NCI-H187 treated with DMSO at 0.1 percent for 48 hours (cell line): Measurements from ENCODE around the gene NT5C2.

ENCODE experiments used
- DNase-seq: peaks from one replicate; lab custom pipeline; 2025; lab: John Stamatoyannopoulos, UW

NT5C2 gene

GRCh38 chr10:103123282-103124024, 69.6 kb downstream of the NT5C2 start:
- no peak for DNase-seq

- DNase-seq, result no peak
These were observed 71.9 kb downstream of the NT5C2 start for GRCh38 chr10:103120977-103121735.

- DNase-seq, result no peak
These were observed 72.5 kb downstream of the NT5C2 start for GRCh38 chr10:103120546-103120945.

- DNase-seq, result no peak
These were observed 75.8 kb downstream of the NT5C2 start for GRCh38 chr10:103117247-103117646.

- DNase-seq, result no peak
These were observed 78.2 kb downstream of the NT5C2 start for GRCh38 chr10:103114876-103115275.

GRCh38 chr10:103111918-103112877, 80.9 kb downstream of the NT5C2 start:
- no peak for DNase-seq

- no peak for DNase-seq
These were observed 81.8 kb downstream of the NT5C2 start for GRCh38 chr10:103111031-103111917.

DNA sequence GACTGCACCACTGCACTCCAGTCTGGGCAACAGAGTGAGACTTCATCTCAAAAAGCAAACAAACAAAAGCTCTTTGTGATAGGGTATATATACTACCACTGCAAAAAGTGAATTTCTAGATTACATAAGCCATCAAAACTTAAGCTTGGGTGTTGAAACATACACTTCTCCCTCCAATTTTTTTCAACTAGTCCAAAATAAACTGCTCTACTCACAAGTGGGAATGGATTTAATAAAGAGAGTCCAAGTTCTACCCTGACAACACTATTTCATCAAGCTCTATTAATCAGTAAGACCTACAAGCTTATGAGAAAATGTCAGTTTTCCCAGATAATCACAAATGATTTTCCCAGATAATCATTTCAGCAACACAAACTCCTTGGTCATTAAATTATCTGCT, 82.7 kb downstream of the NT5C2 start:
- DNase-seq, result no peak

GRCh38 chr10:103109821-103110220, 83.3 kb downstream of the NT5C2 start:
- DNase-seq, result no peak

- no peak for DNase-seq
These were observed 86.5 kb downstream of the NT5C2 start for GRCh38 chr10:103106539-103106938.

DNA sequence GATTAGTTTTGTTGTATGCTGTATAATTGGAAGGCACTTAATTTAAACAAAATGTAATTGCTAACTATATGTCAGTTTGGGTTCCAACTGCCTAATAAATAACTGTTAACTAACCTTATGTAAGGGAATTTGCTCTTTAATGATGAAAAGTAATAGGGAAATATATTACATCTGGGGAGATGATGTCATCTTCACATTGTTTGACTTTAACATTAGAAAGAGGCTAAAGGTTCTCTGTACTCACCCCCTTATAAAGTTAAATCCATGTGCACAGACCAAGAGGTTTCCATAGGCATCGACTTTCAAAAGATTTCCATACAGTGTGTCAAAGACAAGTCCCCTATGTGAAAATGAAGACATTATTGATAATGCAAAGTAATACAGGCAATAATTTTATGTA, 87.6 kb downstream of the NT5C2 start:
- no peak for DNase-seq

DNA sequence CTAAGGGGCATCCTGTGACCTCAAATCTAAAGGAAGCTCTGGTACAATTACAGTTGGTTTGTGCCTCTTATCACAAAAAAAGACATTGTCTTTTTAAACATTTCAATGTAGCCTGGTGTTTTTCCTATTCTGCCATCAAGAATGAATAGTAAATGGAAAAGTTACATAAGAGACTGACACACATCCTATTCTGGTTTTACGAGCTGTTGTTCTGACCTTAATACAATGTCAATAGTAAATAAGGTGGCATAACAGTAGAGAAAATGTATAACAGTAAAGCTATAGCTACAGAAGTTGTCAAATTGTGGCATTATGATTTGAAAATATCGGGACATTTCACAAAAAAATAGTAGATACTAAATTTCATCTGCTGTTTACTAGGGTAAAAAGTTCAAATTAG, 88.4 kb downstream of the NT5C2 start:
- no peak for DNase-seq

DNA sequence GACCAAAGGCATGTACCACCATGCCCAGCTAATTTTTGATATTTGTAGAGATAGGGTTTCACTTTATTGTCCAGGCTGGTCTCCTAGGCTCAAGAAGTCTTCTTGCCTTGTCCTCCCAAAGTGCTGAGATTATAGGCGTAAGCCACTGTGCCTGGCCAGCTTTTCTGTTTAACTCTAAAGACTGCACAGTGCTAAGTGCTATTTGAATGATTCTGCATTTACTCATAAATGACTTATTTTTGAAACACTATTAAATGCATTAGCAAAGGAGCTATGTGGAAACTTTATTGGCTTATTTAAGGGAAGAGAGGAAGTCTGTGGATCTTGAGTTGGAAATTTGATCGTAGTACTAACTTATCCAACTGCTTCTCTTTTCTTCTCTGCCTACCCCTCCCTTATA, 89.1 kb downstream of the NT5C2 start:
- DNase-seq, result no peak

GRCh38 chr10:103102195-103102594, 90.9 kb downstream of the NT5C2 start:
- no peak for DNase-seq

GRCh38 chr10:103100620-103101019, 92.5 kb downstream of the NT5C2 start:
- DNase-seq, result no peak

GRCh38 chr10:103098240-103098639, 94.8 kb downstream of the NT5C2 start:
- DNase-seq, result no peak

- DNase-seq, result no peak
These were observed 96.9 kb downstream of the NT5C2 start for GRCh38 chr10:103096130-103096529.

GRCh38 chr10:103095005-103095404, 98.1 kb downstream of the NT5C2 start:
- no peak for DNase-seq

GRCh38 chr10:103090911-103091310, 102.2 kb downstream of the NT5C2 start:
- DNase-seq, result no peak

GRCh38 chr10:103089493-103089892, 103.6 kb downstream of the NT5C2 start:
- no peak for DNase-seq

DNA sequence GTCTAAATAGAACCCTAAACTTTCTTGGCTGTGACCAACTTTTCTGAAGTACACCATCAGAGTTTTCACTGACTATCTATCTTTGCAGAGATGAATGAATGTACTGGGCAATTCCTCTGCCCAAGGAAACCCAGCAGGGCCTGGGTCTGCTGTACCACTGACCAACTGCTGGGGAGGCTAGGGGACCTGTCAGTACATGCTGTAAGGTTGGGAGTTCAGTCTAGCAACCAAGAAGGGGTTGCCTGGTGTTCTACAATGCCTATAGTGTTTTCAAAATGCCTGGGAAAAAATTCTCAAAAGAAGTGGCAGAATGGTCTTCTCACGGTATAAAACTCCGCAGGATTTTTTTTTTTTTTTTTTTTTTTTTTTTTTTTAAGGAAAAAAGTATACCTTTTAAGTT, 106.3 kb downstream of the NT5C2 start:
- no peak for DNase-seq
